HL-60 (cell line): ENCODE measurements around the gene SPATA16.

Experiments
- DNase-seq, 2 experiments: peaks; one replicate each; pipeline ENCODE4 v3.0.0-alpha.2; 2010 to 2020; ENCODE audit warnings: low read depth in 1 of 2, low spot score in 1 of 2
- H3K27ac ChIP-seq: fragments of 250-450 bp; sonication (Bioruptor Pico); replicated peaks from 2 replicates; pipeline ENCODE4 v1.5.1; 2020; ENCODE audit warnings: mild to moderate bottlenecking, moderate library complexity
- H3K27me3 ChIP-seq: fragments of 250-450 bp; sonication (Bioruptor Pico); 2 replicates; pipeline ENCODE4 v1.5.1; 2021; ENCODE audit warnings: mild to moderate bottlenecking, moderate library complexity; ENCODE audit not compliant: insufficient read depth, poor library complexity, severe bottlenecking
- H3K4me3 ChIP-seq: replicated peaks from 2 replicates; pipeline ENCODE4 v1.5.1; 2011; ENCODE audit warnings: mild to moderate bottlenecking, control low read depth, low read length; ENCODE audit not compliant: insufficient read depth
- GABPA ChIP-seq: IDR thresholded peaks from 2 replicates; pipeline ENCODE4 v1.6.1; 2012; ENCODE audit warnings: low read depth
- POLR2AphosphoS5 ChIP-seq: IDR thresholded peaks from 2 replicates; pipeline ENCODE4 v1.6.1; 2012; ENCODE audit warnings: low read depth
- SPI1 ChIP-seq: IDR thresholded peaks from 2 replicates; pipeline ENCODE4 v1.6.1; 2012; ENCODE audit warnings: low read depth, mild to moderate bottlenecking, borderline replicate concordance
- TF ChIP-seq, protein P1 (sequence below): IDR thresholded peaks from 2 replicates; pipeline ENCODE4 v1.6.1; 2012; ENCODE audit warnings: low read depth; ENCODE audit not compliant: insufficient replicate concordance
- TF ChIP-seq, protein P2 (sequence below): IDR thresholded peaks from one replicate; pipeline ENCODE4 v1.5.1; 2011; ENCODE audit warnings: low read length, control low read depth, inconsistent platforms; ENCODE audit not compliant: insufficient read depth

SPATA16 gene

DNA sequence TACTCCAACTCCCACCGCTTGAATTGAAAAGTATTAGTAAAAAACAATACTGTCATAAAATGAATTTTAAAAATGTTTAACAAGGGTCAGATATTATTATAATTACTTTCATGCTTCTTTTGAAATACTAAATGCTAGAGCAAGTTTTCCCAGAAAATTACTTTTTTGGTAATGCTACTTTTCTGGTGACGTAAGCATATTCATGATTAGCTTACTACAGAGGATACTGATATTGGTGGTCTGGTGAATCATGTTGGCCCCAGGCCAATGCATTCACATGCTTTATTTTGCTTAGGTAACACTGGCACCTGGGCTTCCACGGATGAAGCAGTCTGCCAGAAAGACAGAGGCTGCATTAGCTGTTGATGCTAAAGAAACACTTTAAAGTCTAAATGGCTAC, 12.4 kb downstream of the SPATA16 start:
- no peak overlapping the region for H3K27ac ChIP-seq
- TF ChIP-seq, protein P1, sequence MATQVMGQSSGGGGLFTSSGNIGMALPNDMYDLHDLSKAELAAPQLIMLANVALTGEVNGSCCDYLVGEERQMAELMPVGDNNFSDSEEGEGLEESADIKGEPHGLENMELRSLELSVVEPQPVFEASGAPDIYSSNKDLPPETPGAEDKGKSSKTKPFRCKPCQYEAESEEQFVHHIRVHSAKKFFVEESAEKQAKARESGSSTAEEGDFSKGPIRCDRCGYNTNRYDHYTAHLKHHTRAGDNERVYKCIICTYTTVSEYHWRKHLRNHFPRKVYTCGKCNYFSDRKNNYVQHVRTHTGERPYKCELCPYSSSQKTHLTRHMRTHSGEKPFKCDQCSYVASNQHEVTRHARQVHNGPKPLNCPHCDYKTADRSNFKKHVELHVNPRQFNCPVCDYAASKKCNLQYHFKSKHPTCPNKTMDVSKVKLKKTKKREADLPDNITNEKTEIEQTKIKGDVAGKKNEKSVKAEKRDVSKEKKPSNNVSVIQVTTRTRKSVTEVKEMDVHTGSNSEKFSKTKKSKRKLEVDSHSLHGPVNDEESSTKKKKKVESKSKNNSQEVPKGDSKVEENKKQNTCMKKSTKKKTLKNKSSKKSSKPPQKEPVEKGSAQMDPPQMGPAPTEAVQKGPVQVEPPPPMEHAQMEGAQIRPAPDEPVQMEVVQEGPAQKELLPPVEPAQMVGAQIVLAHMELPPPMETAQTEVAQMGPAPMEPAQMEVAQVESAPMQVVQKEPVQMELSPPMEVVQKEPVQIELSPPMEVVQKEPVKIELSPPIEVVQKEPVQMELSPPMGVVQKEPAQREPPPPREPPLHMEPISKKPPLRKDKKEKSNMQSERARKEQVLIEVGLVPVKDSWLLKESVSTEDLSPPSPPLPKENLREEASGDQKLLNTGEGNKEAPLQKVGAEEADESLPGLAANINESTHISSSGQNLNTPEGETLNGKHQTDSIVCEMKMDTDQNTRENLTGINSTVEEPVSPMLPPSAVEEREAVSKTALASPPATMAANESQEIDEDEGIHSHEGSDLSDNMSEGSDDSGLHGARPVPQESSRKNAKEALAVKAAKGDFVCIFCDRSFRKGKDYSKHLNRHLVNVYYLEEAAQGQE = no peak
- no peak for TF ChIP-seq POLR2AphosphoS5
- TF ChIP-seq SPI1 = no peak
- TF ChIP-seq, protein P2, sequence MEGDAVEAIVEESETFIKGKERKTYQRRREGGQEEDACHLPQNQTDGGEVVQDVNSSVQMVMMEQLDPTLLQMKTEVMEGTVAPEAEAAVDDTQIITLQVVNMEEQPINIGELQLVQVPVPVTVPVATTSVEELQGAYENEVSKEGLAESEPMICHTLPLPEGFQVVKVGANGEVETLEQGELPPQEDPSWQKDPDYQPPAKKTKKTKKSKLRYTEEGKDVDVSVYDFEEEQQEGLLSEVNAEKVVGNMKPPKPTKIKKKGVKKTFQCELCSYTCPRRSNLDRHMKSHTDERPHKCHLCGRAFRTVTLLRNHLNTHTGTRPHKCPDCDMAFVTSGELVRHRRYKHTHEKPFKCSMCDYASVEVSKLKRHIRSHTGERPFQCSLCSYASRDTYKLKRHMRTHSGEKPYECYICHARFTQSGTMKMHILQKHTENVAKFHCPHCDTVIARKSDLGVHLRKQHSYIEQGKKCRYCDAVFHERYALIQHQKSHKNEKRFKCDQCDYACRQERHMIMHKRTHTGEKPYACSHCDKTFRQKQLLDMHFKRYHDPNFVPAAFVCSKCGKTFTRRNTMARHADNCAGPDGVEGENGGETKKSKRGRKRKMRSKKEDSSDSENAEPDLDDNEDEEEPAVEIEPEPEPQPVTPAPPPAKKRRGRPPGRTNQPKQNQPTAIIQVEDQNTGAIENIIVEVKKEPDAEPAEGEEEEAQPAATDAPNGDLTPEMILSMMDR = no peak
- TF ChIP-seq GABPA = no peak

DNA sequence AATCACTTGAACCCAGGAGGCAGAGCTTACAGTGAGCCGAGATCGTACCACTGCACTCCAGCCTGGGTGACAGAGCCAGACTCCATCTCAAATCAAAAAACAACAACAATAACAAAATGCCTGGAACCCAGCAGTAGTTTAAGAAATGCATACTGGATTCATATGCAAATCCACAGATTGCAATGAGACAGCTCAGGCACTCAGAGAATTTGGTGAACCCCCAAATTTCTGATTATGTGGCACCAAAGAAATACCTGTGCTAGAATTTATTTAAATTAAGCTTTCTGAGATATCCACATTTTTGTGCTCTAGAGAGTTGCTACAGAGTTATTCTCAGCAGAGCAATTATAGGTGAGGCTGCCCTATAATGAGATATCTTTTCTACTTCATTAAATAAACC, 29.7 kb downstream of the SPATA16 start:
- no peak for DNase-seq
- no peak overlapping the region for H3K4me3 ChIP-seq
- H3K27ac ChIP-seq = no peak overlapping the region
- no peaks in the 10 kb centered on the region for H3K27me3 ChIP-seq
- TF ChIP-seq, protein P2 = no peak
- TF ChIP-seq POLR2AphosphoS5 (no peak), SPI1 (no peak)

More for the DNA sequence above, 12.4 kb downstream of the SPATA16 start:
- H3K27me3 ChIP-seq = no peaks in the 10 kb centered on the region
- no peak overlapping the region for H3K4me3 ChIP-seq
- no peak for DNase-seq

DNA sequence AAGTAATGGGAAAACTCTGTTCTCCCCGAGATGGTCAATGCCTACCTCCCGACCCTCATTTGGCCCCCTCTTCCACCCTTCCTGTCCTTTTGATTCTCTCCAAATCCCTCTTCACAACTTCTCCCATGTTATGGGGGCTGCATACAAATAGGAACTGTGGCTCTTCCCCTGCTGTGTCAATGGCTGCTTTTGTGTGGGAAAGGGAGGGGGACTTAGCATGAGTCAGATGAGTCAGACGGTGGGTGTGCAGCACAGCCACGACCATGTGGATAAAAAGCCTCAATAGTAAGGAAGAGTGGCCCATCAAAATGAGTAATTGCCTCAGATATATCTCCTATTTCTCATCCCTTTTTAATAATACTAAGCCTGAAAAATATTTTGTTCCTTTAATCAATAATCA, 31.9 kb downstream of the SPATA16 start:
- Histone ChIP-seq H3K4me3 (no peak overlapping the region), H3K27ac (no peak overlapping the region), H3K27me3 (no peaks in the 10 kb centered on the region)
- TF ChIP-seq, protein P2 = no peak
- TF ChIP-seq SPI1 = no peak
- no peak for TF ChIP-seq POLR2AphosphoS5
- no peak for TF ChIP-seq GABPA
- TF ChIP-seq, protein P1 = no peak
- DNase-seq = no peak

DNA sequence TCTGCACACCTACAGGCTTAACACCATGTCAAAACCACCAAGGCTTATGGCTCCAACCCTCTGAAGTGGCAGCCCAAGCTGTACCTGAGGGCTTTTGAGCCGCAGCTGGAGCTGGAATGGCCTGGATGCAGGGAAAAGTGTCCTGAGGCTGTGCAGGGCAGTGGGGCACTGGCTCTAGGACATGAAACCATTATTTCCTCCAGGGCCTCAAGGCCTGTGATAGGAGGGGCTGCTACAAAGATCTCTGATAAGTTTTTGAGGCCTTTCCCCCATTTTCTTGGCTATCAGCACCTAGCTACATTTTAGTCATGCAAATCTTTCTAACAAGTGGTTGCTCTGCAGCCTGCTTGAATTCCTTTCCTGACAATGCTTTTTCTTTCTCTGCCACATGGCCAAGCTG, 37.6 kb downstream of the SPATA16 start:
- Histone ChIP-seq H3K27ac (no peak overlapping the region), H3K27me3 (no peaks in the 10 kb centered on the region), H3K4me3 (no peak overlapping the region)
- no peak for TF ChIP-seq POLR2AphosphoS5
- TF ChIP-seq, protein P1 = no peak
- no peak for TF ChIP-seq SPI1
- TF ChIP-seq, protein P2 = no peak
- no peak for TF ChIP-seq GABPA
- no peak for DNase-seq
